ENCODE data around the gene GMPPB. TPM values are rescaled to one million over a fixed set of nuclear protein-coding genes. Genes with fewer than 3 reads are reported as not detected.

Gene GMPPB
- total and polyA plus RNA-seq, 9 of the 15 experiments (the other 6 are each of a cell fraction or from before 2014, with no cell fraction given) = 0.53 to 17.4 (median 8.1) TPM

- DNase-seq (ENCODE audit: extremely low read depth in 1 of 4, low spot score in 3 of 4) = peak in 3 of 4 experiments; percentile 23 to 37 (median 32)
- no TSS peak for BruUV-seq (replicated peaks)
- POLR2A ChIA-PET = interaction anchor here (0.6 to 1.3 kb wide), 5 partner anchors 93 to 198 kb away, joined by 3 to 5 read pairs (median 4); no protein-coding TSS in a partner anchor
- peak; percentile 61 for ATAC-seq
- H3K79me2 ChIP-seq (ENCODE audit: control insufficient read depth, insufficient read depth, low read length) = no peaks in the 10 kb centered on the region
- no peaks in the 10 kb centered on the region for H3K9me3 ChIP-seq (replicated peaks; ENCODE audit: control insufficient read depth, insufficient read depth, low read depth, low read length)
- no peak overlapping the region; a peak in 1 of 4 replicates for H3K9ac ChIP-seq (ENCODE audit: insufficient read depth in 1 of 2, low read depth in 2 of 2, low read length in 2 of 2)
- CTCF ChIA-PET (ENCODE audit: low intra/inter-chr PET ratio) = interaction anchor here (0.6 kb wide), 1 partner anchor 9 kb away, joined by 4 read pairs; no protein-coding TSS in a partner anchor
- no peak overlapping the region for H3K4me2 ChIP-seq (ENCODE audit: insufficient read depth, low read length)
- peaks cover 82% of the 10 kb centered on the region; the same call in 2 of the 3 replicates for H3K36me3 ChIP-seq (ENCODE audit: control insufficient read depth, insufficient read depth, low read length)
- FAIRE-seq = no peak
- no peak overlapping the region for H3K27ac ChIP-seq (ENCODE audit: extremely low read depth, low read depth, low read length)
- peaks cover 0 to 10% of the 10 kb centered on the region in 2 experiments; a peak in 2 of 5 replicates for H3K4me1 ChIP-seq (replicated peaks in 1 of 2; ENCODE audit: control insufficient read depth in 2 of 2, insufficient read depth in 2 of 2, low read length in 2 of 2)
- in situ Hi-C loops (cut with MboI) (loop anchor here (5.0 kb wide), 1 partner anchor 141 kb away; no protein-coding TSS in a partner anchor), intact Hi-C loops (cut with micrococcal nuclease) (loop anchor here (5.0 kb wide), 1 partner anchor 206 kb away; no protein-coding TSS in a partner anchor)
- no peaks in the 10 kb centered on the region for H3K27me3 ChIP-seq (ENCODE audit: control insufficient read depth in 2 of 2, insufficient read depth in 2 of 2, low read length in 2 of 2)
- no peak overlapping the region for H3K4me3 ChIP-seq
- H2AFZ ChIP-seq (ENCODE audit: low read depth, low read length) = no peak overlapping the region
- WGBS (ENCODE audit: insufficient coverage, low coverage, missing lambda C conversion rate) = 73% methylated on average over 10 of the region's 21 CpGs
- H4K20me1 ChIP-seq (replicated peaks; ENCODE audit: control insufficient read depth, insufficient read depth, low read length) = no peaks in the 10 kb centered on the region
- H3K9me1 ChIP-seq (ENCODE audit: control insufficient read depth, insufficient read depth, low read length) = peaks cover 3% of the 10 kb centered on the region
- TF ChIP-seq PURB (CRISPR knock-in tag; IDR thresholded peaks at IDR 0.05; ENCODE audit: low read depth) = no peak
- no peak for TF ChIP-seq ZNF133 (CRISPR knock-in tag; IDR thresholded peaks at IDR 0.05)
- TF ChIP-seq NR3C1 (CRISPR knock-in tag; IDR thresholded peaks at IDR 0.05) = no peak
- no peak for TF ChIP-seq ELF4 (CRISPR knock-in tag; IDR thresholded peaks at IDR 0.05)
- TF ChIP-seq EP300 (IDR thresholded peaks at IDR 0.05; ENCODE audit: low read length) = no peak
- TF ChIP-seq MGA (IDR thresholded peaks at IDR 0.05) = no peak
- TF ChIP-seq, protein P1, sequence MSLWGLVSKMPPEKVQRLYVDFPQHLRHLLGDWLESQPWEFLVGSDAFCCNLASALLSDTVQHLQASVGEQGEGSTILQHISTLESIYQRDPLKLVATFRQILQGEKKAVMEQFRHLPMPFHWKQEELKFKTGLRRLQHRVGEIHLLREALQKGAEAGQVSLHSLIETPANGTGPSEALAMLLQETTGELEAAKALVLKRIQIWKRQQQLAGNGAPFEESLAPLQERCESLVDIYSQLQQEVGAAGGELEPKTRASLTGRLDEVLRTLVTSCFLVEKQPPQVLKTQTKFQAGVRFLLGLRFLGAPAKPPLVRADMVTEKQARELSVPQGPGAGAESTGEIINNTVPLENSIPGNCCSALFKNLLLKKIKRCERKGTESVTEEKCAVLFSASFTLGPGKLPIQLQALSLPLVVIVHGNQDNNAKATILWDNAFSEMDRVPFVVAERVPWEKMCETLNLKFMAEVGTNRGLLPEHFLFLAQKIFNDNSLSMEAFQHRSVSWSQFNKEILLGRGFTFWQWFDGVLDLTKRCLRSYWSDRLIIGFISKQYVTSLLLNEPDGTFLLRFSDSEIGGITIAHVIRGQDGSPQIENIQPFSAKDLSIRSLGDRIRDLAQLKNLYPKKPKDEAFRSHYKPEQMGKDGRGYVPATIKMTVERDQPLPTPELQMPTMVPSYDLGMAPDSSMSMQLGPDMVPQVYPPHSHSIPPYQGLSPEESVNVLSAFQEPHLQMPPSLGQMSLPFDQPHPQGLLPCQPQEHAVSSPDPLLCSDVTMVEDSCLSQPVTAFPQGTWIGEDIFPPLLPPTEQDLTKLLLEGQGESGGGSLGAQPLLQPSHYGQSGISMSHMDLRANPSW (CRISPR knock-in tag; IDR thresholded peaks at IDR 0.05) = no peak
- TF ChIP-seq MTA2 (IDR thresholded peaks at IDR 0.05; ENCODE audit: low read depth) = no peak
Measured at GRCh38 chr3:49701388-49702077, 22.2 kb downstream of the GMPPB start.

Data from K562 (cell line).